Subcutaneous adipose tissue (tissue), 4 donors: Measurements from ENCODE around the gene TTC38. TPM values are rescaled to one million over a fixed set of nuclear protein-coding genes. Genes with fewer than 3 reads are reported as not detected.

Source experiments
- total RNA-seq, 4 donors: library from RNA; depleted of rRNA; stranded (reverse); fragments of >200 nt; gene quantifications; one replicate each; pipeline ENCODE4 v1.1.0, GENCODE V29; 2016
- TF ChIP-seq, protein P1 (sequence below): fragments of 450-650 bp; IDR thresholded peaks from one replicate; pipeline ENCODE4 v1.5.1; 2016; ENCODE audit warnings: low read depth, mild to moderate bottlenecking, control low read depth, antibody characterized with exemption, moderate library complexity

TTC38 gene
- total RNA-seq, 4 donors from 2014 or later: 63.7 to 285 (median 88.5) TPM

DNA sequence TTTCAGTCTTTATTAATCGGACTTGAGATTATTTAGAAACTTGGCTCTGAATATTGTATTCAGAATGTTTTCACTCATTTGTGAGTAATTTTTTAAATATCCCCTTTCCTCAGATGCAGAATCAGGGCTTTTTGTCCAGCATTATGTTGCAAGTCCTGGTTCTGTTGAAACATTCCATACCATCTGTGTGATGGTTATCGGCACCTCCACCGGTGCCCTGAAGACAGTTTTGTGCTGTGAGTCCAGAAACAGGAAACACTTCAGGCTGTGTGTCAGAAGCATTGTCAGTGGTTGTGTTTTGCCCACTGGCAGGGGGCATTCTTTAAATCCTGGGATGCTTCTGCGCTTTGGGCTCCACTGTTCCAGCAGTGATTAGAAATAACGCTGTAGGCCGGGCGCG, 38.1 kb upstream of the TTC38 start:
- TF ChIP-seq, protein P1, sequence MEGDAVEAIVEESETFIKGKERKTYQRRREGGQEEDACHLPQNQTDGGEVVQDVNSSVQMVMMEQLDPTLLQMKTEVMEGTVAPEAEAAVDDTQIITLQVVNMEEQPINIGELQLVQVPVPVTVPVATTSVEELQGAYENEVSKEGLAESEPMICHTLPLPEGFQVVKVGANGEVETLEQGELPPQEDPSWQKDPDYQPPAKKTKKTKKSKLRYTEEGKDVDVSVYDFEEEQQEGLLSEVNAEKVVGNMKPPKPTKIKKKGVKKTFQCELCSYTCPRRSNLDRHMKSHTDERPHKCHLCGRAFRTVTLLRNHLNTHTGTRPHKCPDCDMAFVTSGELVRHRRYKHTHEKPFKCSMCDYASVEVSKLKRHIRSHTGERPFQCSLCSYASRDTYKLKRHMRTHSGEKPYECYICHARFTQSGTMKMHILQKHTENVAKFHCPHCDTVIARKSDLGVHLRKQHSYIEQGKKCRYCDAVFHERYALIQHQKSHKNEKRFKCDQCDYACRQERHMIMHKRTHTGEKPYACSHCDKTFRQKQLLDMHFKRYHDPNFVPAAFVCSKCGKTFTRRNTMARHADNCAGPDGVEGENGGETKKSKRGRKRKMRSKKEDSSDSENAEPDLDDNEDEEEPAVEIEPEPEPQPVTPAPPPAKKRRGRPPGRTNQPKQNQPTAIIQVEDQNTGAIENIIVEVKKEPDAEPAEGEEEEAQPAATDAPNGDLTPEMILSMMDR: no peak

DNA sequence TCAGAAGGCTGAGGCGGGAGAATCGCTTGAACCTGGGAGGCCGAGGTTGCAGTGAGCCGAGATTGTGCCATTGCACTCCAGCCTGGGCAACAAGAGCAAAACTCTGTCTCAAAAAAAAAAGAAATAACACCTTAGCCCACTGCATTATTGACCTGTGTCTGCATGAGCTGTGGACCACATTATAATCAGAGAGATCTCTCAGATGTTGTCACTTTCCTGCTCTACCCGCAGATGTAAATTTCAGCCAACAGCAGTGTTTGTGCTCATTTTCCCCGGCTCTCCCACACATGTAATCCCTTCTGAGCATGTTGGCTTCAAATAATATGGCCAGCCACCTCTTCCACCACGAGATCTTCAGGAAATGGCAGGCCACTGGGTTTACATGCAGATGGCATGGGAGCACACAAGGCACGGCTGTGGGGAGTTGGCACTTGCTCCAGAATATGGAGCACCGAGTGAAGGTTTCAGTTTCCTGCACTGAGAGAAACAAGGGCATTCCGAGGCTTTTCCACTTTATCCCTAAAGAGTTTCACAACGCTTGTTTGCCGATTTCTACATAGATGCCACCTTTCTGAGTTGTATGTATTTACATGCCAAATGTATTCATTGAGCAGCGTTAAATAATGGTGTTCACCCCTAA, 37.4 kb upstream of the TTC38 start:
- TF ChIP-seq, protein P1: no peak

DNA sequence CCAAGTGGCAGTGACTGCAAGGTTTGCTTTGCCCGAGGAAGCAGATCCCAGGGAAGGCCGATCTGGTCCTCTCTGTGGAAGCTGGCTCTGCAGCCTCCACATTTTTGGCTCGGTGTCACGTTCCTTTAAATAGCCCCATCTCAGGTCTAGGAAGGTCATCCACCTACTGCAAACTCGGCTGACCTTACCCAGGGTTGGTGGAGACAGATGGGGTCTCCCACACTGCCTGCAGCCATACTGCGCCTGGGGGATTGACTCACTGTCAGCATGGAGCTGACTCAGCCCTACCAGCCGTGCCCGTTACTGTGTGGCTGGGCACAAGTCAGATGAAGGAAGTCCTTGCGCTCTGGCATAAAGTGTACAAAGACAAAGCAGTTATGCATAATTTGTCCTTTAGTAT, 34.6 kb upstream of the TTC38 start:
- TF ChIP-seq, protein P1: no peak

DNA sequence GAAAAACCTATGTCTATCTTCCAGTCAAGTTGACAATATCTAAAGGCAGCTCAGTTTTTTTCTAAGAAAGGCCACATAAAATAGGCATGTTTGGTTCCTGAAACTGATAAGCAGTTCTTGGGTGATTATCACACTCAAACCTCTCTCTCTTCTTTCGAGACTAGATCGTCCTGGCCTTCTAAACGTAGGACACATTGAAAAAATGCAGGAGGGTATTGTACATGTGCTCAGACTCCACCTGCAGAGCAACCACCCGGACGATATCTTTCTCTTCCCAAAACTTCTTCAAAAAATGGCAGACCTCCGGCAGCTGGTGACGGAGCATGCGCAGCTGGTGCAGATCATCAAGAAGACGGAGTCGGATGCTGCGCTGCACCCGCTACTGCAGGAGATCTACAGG, 32.8 kb upstream of the TTC38 start:
- TF ChIP-seq, protein P1: no peak

DNA sequence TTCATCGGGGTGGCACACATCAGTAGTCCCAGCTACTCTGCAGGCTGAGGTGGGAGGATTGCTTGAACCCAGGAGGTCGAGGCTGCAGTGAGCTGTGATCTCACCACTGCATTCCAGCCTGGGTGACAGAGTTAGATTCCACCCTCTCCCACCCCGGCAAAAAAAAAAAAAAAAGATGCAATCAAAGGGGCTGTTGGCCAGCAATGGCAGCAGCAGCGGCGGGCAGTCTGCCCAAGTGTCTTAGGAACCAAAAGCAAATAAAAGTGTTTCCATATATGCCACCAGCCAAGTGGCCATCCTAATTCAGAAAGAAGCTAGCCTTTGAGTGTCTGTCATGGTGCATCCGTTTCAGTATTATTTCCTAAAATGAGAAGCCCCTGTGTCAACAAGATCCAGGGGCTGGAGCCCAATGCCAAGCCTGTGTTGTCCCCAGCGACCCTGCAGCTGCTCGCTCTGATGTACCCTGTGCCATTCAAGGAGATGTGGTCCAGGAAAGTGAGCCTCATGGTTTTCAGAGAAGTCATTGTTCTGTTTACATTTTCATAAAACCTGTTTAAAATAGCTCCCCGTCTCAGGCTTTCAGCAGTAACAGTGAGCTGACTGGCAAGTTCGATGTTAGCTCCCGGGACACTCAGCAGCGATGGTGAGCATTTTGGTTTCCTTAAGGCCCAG, 30.2 kb upstream of the TTC38 start:
- TF ChIP-seq, protein P1: no peak

DNA sequence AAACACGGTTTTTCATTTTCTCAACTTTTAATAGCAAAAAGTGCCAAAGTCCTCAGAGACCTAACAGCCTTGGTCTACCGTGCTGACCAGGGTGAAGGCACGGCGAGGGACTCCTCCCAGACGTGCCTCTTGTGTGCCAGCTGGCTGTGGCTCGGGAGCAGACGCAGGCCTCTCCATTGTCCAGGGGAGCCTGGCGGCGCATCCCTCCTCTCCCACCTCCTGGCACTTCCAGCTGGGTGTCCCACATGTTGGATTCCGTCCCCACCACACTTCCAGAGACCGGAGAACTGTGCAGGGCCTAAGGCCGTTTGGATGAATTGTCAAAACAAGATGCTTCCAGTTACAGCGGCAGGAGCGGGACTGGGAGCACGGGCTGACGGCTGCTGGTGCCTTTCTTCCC, 29.3 kb upstream of the TTC38 start:
- TF ChIP-seq, protein P1: no peak

DNA sequence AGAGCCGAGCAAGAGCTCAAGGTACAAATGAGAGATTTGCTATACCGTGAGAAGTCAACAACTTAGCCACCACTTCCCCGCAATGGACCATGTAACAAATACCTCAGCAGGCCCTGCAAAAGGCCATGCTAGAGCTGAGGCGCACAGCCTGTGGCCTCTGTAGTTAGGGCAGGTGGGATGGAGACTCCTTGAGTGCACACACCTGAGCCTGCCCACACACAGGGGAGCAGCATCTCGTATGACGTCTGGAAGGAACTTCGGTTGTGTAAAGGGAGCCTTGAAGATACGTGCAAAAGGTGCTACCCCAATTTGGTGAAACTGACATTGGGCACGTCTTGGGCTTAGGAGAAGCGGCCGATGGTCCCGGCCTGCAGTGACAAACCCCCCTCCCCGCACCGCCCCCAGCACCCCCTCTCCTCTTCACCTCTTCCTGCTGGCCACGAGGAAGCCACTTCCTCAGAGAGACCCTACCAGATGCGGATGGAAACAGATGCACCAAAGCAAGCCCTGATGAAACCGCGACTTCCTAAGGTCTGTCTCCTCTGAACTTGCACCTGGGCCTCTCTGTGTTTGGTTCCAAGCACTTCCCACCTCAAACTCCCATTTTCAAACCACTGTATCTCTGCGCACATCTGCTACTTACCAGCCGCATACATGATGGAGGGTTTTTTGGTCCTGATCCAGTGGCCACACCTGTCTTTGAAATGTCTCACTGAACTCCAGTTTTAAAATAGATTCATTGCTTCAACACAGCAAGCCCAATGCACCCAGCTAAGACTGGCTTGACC, 28.4 kb upstream of the TTC38 start:
- TF ChIP-seq, protein P1: no peak
